SK-N-SH treated with all-trans-retinoic acid at 6 μM for 48 hours (cell line): ENCODE data around the gene ADK.

Experiments
- BACH2 ChIP-seq: fragments of 250-450 bp; sonication (Bioruptor Pico); IDR thresholded peaks from 2 replicates; pipeline ENCODE4 v1.9.0; 2021; ENCODE audit warnings: mild to moderate bottlenecking, borderline replicate concordance
- CSDC2 ChIP-seq: fragments of 250-450 bp; sonication (Bioruptor Pico); IDR thresholded peaks from 2 replicates; pipeline ENCODE4 v1.5.0; 2020; ENCODE audit warnings: mild to moderate bottlenecking, moderate library complexity
- OSR1 ChIP-seq: fragments of 250-450 bp; sonication (Bioruptor Pico); IDR thresholded peaks from 2 replicates; pipeline ENCODE4 v1.8.0; 2022; ENCODE audit warnings: moderate library complexity, mild to moderate bottlenecking, inconsistent platforms
- PPARA ChIP-seq: fragments of 250-450 bp; sonication (Bioruptor Pico); IDR thresholded peaks from 2 replicates; pipeline ENCODE4 v1.5.0; 2020; ENCODE audit warnings: mild to moderate bottlenecking, borderline replicate concordance
- RARB ChIP-seq: fragments of 250-450 bp; sonication (Bioruptor Pico); IDR thresholded peaks from 2 replicates; pipeline ENCODE4 v1.8.0; 2021; ENCODE audit warnings: mild to moderate bottlenecking, moderate library complexity
- SNAI2 ChIP-seq: fragments of 250-450 bp; sonication (Bioruptor Pico); IDR thresholded peaks from 2 replicates; pipeline ENCODE4 v1.5.0; 2020; ENCODE audit warnings: mild to moderate bottlenecking, moderate library complexity
- ZFP30 ChIP-seq: fragments of 450-650 bp; formaldehyde crosslinking; IDR thresholded peaks from 2 replicates; pipeline ENCODE4 v1.5.0; 2022; ENCODE audit warnings: mild to moderate bottlenecking, moderate library complexity
- ZNF70 ChIP-seq: fragments of 450-650 bp; formaldehyde crosslinking; IDR thresholded peaks from 2 replicates; pipeline ENCODE4 v1.5.0; 2020; ENCODE audit warnings: mild to moderate bottlenecking, moderate library complexity
- ZNF8 ChIP-seq: fragments of 450-650 bp; formaldehyde crosslinking; IDR thresholded peaks from 2 replicates; pipeline ENCODE4 v1.5.0; 2020; ENCODE audit warnings: mild to moderate bottlenecking, moderate library complexity
- TF ChIP-seq, protein P1 (sequence below): fragments of 250-450 bp; sonication (Bioruptor Pico); IDR thresholded peaks from 2 replicates; pipeline ENCODE4 v1.5.1; 2020; ENCODE audit warnings: low read depth, mild to moderate bottlenecking, moderate library complexity
- TF ChIP-seq, protein P2 (sequence below): fragments of 250-450 bp; sonication (Bioruptor Pico); IDR thresholded peaks from 2 replicates; pipeline ENCODE4 v1.8.0; 2020; ENCODE audit warnings: mild to moderate bottlenecking, moderate library complexity, borderline replicate concordance
- TF ChIP-seq, protein P3 (sequence below): fragments of 250-450 bp; sonication (Bioruptor Pico); IDR thresholded peaks from 2 replicates; pipeline ENCODE4 v1.5.1; 2021; ENCODE audit warnings: mild to moderate bottlenecking, moderate library complexity
- TF ChIP-seq, protein P4 (sequence below): fragments of 250-450 bp; sonication (Bioruptor Pico); IDR thresholded peaks from 2 replicates; pipeline ENCODE4 v1.5.0; 2020; ENCODE audit warnings: mild to moderate bottlenecking, moderate library complexity

DNA sequence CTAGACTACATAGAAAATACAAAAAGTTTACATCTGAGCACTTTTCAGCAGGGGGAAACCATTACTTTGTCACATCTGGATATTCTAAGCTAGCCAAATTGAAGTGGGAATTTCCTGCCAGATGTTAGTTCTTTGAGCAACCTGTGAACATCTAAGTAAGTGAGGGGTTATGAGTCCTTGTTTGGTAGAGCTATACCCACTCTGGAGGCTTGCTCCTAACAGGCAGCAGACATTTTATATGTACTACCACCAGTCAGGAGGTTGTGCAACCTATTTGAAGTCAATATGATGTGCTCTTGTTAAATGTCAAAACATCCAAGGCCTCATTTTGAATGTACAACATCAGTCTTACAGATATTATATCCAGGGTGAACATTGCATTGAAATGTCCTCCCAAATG lies 532.0 kb downstream of the ADK start:
- no peak for TF ChIP-seq ZNF70 (CRISPR knock-in tag)
- no peak for TF ChIP-seq BACH2 (CRISPR knock-in tag)
- TF ChIP-seq, protein P1, sequence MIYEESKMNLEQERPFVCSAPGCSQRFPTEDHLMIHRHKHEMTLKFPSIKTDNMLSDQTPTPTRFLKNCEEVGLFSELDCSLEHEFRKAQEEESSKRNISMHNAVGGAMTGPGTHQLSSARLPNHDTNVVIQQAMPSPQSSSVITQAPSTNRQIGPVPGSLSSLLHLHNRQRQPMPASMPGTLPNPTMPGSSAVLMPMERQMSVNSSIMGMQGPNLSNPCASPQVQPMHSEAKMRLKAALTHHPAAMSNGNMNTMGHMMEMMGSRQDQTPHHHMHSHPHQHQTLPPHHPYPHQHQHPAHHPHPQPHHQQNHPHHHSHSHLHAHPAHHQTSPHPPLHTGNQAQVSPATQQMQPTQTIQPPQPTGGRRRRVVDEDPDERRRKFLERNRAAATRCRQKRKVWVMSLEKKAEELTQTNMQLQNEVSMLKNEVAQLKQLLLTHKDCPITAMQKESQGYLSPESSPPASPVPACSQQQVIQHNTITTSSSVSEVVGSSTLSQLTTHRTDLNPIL = no peak
- no peak for TF ChIP-seq CSDC2 (CRISPR knock-in tag)
- TF ChIP-seq, protein P2, sequence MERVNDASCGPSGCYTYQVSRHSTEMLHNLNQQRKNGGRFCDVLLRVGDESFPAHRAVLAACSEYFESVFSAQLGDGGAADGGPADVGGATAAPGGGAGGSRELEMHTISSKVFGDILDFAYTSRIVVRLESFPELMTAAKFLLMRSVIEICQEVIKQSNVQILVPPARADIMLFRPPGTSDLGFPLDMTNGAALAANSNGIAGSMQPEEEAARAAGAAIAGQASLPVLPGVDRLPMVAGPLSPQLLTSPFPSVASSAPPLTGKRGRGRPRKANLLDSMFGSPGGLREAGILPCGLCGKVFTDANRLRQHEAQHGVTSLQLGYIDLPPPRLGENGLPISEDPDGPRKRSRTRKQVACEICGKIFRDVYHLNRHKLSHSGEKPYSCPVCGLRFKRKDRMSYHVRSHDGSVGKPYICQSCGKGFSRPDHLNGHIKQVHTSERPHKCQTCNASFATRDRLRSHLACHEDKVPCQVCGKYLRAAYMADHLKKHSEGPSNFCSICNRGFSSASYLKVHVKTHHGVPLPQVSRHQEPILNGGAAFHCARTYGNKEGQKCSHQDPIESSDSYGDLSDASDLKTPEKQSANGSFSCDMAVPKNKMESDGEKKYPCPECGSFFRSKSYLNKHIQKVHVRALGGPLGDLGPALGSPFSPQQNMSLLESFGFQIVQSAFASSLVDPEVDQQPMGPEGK = no peak
- TF ChIP-seq, protein P3, sequence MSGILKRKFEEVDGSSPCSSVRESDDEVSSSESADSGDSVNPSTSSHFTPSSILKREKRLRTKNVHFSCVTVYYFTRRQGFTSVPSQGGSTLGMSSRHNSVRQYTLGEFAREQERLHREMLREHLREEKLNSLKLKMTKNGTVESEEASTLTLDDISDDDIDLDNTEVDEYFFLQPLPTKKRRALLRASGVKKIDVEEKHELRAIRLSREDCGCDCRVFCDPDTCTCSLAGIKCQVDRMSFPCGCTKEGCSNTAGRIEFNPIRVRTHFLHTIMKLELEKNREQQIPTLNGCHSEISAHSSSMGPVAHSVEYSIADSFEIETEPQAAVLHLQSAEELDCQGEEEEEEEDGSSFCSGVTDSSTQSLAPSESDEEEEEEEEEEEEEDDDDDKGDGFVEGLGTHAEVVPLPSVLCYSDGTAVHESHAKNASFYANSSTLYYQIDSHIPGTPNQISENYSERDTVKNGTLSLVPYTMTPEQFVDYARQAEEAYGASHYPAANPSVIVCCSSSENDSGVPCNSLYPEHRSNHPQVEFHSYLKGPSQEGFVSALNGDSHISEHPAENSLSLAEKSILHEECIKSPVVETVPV (CRISPR knock-in tag) = no peak
- TF ChIP-seq ZNF8 (CRISPR knock-in tag) = no peak
- TF ChIP-seq, protein P4, sequence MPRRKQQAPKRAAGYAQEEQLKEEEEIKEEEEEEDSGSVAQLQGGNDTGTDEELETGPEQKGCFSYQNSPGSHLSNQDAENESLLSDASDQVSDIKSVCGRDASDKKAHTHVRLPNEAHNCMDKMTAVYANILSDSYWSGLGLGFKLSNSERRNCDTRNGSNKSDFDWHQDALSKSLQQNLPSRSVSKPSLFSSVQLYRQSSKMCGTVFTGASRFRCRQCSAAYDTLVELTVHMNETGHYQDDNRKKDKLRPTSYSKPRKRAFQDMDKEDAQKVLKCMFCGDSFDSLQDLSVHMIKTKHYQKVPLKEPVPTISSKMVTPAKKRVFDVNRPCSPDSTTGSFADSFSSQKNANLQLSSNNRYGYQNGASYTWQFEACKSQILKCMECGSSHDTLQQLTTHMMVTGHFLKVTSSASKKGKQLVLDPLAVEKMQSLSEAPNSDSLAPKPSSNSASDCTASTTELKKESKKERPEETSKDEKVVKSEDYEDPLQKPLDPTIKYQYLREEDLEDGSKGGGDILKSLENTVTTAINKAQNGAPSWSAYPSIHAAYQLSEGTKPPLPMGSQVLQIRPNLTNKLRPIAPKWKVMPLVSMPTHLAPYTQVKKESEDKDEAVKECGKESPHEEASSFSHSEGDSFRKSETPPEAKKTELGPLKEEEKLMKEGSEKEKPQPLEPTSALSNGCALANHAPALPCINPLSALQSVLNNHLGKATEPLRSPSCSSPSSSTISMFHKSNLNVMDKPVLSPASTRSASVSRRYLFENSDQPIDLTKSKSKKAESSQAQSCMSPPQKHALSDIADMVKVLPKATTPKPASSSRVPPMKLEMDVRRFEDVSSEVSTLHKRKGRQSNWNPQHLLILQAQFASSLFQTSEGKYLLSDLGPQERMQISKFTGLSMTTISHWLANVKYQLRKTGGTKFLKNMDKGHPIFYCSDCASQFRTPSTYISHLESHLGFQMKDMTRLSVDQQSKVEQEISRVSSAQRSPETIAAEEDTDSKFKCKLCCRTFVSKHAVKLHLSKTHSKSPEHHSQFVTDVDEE = no peak
- no peak for TF ChIP-seq PPARA
- TF ChIP-seq OSR1 (CRISPR knock-in tag) = no peak
- TF ChIP-seq ZFP30 (CRISPR knock-in tag) = no peak
- TF ChIP-seq SNAI2 (CRISPR knock-in tag) = no peak
- TF ChIP-seq RARB (CRISPR knock-in tag) = no peak
